D341Med (cell line): ENCODE measurements around the gene TMCO4.
"Not testable (repeated sequence)": the region's sequence is repeated elsewhere in the genome, so short reads cannot be mapped to it uniquely, and the experiment has no call there.

Source experiments
- DNase-seq: peaks from one replicate; pipeline ENCODE4 v3.0.0; 2012; ENCODE audit warnings: low spot score

Gene TMCO4

DNA sequence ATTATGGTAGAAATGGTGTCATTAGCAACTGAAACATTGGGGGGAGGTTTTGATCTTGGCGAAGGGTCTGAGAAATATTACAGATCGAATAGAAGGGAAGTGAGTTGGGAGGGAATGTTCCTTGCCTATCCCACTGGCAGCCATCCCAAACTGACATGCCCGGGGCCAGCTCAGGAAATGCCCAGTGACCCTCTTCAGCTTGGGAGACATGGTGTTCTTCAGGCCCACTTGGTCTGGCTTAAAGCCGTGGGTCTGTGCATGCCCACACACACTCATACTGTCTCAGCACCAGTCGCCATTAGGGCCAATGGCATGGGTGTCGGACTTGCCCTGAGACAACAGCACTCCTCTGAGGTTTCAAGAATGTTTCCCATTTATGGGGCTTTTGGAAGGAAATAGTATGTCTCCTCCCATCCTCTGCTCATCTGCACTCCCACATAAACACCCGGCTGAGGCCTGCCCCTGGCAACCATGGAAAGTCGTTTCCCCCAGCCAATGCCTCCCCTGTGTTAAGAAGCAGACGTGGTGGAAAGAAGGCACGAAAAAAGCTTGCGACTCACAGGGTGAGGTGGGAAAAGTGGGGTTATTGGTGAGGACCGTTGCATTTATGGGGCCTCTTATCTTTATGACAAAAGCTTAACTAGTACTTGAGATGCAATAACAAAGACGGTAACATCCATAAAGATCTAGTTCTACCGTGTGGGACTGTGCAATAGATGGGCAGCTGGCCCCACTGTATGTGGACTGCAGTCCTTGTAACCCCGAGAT lies 13.3 kb upstream of the TMCO4 start:
- DNase-seq, result no peak

DNA sequence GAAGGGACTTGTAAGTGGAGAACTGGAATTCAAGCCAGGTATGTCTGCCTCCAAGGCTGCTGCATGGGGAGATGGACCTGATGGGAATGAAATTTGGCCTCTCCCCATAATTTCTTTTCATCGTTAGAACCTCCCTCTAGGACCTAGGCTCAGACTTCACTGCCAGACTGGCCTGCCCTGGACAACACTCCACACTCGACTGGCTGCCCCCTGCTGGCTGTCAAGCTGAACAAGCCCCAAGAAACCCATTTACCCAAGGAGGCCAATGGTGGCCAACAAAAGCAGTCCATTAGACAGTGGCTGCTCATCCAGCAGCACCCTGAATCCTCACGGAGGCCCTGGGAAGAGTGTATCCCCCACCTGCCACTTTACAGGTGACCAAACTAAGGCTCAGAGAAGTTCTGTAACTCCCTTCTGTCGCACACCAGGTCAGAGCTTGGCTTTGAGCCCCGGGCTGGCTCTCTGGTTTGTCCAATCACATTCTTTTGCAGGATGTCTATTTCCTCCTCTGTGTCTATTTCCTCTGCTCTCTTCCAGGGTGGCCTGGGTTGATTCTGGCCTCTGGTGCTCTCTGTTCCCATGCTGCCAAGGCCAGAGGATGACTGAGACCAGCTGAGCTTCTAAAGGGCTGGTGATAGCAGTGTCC lies 11.6 kb upstream of the TMCO4 start:
- DNase-seq, result peak; percentile 61

DNA sequence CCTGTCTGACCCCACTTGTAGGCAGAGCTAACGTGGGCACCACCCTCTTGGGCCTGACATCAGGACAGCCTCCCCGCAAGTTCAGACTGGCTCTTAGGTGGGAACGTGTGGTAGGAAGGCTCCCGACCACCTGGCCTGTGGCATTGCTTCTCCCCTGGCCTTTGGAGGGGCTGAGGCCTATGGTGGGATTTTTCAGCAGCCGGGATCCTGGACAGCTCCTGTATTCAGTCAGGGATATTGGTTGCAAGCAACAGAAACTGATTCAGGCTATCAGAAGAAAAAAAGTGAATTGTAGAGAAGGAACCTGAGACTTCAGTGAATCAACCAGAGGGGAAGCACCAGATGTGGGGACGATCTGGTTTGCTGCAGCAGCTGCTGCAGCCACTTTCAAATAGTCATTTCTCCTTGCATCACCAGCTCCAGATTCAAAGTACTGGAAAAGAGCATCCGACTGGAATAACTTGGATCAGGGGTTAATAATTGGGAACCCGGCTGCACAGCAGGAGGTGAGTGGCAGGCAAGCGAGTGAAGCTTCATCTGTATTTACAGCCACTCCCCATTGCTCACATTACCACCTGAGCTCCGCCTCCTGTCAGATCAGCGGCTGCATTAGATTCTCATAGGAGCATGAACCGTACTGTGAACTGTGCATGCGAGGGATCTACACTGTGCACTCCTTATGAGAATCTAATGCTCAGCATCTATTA lies 9.5 kb upstream of the TMCO4 start:
- no peak for DNase-seq

DNA sequence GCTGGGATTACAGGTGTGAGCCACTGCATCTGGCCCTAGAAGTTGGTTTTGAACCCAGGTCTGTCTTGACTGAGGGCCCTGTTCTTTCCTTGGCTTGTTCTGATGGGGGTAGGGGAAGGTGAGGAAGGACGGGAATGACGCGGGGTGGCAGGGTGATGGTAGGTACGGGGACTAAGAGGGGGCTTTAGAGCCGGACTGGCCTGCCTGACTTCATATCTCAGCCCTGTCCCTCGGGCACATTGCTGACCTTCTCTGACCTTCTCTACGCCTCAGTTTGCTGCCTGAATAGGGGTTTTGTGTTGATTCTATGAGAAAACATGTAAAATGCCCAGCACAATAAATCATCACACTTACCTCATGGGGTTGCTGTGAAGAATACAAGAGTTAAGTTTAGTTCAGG lies 8.6 kb upstream of the TMCO4 start:
- no peak for DNase-seq

DNA sequence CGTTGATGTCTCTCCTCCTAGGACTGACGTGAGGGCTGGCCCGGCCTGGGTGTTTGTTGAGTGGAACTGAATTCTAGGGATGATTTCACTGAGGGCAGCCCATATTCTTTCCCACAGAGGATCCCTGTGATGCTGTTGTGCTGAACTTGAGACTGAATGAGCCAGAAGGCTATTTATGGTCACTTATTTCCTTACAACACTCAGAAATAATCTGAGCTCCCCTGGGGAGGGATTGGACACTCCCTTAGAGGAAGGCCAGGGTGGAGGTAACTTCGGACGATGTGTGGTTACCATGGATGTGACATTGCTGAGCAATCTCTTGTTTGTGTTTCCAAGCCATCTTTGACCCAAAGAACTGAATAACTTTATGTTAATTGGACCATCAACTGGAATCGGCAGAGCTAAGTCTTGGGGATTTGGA lies 5.1 kb upstream of the TMCO4 start:
- no peak for DNase-seq

DNA sequence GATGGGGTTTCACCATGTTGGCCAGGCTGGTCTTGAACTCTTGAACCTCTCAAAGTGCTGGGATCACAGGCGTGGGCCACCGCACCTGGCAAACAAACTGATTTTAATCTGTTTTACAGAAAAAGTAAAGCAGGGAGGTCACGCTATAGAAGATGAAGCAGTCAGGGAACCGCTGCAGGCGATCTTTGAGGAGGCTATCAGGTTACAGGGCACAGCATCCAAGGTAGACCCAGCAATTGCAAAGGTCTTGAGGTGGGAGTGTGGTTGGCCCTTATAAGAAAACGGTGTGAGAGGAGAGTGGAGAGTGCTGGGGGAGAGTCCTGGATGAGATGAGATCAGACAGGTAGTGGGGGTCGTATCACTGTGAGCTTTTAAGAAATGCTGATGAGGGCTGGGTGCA lies 2.6 kb upstream of the TMCO4 start:
- no peak for DNase-seq

DNA sequence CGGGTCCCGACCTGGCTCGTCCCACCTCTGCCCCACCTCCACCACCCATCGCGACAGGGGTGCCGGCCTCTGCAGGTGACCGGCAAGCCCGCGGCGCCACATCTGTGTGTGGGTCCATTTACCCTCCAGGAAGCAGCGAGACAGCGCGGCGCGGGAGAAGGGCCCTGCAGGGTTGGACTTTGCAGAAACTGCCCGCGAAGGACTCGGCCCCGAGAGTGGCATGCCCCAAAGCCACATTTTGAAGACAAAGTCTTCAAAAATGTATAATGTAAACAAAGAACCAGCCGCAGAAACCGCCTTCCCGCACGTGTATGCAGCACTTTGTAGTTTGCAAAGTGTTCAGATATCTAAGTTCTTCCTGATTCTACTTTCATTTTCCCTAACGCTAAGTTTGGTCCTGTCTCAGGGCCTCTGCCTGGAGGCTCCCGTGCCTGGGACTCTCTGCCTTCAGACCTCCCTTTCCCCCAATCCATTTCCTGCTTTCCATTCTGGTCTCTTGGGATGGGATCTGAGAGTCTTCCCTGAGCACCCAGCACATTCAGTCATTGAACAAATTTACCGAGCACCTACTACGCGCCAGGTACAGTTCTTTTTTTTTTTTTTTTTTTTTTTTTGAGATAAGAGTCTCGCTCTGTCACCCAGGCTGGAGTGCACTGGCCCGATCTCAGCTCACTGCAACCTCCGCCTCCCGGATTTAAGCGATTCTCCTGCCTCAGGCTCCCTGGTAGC lies 524 bp upstream of the TMCO4 start:
- no peak for DNase-seq

DNA sequence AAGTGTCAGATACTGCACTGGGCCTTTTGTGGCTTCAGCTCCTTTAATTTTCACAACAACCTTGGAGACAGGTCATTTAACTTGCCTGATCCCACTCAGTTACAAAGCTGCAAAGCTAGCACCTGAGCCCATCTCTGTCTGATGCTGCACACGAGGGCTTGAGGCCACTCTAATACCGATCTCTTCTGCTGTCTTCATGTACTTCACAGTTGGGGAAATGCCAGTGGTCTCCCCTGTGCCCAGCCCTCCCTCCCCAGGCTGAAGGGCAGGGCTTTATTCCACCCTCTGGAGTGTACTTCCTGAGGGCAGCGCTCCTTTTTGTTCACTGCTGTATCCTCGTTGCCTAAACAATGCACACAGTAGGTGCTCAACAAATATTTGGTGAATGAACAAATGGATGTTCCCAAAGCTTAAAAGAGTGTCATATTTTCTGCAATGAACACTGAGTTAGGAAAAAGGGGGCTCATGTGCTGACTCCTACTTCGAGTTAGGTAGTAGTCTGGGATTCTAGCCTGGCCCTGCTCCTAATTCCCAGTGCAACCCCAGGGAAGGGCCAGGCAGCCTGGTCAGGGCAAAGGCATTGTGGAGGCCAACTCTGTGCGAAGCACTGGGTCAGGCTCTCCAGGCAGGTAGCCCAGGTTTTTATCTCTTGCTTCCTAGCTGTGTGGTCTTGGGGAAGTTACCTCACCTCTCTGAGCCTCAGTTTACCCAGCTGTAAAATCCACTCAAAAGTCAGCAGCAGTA lies 1.1 kb downstream of the TMCO4 start:
- DNase-seq, result no peak

DNA sequence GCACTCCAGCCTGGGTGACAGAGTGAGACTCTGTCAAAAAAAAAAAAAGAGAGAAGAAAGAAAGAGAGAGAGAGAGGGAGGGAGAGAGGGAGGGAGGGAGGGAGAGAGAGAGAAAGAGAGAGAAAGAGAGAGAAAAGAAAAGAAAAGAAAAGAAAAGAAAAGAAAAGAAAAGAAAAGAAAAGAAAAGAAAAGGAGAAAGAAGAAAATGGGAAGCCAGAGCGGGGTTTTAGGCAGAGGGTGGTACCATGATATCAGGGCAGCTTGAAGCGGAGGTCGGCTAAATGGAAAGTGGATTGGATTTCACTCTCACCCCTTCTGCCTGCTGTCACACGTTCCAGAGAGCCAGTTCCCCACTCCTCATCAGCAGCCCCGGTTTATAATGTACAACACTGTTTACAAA lies 1.9 kb downstream of the TMCO4 start:
- DNase-seq, result no peak

DNA sequence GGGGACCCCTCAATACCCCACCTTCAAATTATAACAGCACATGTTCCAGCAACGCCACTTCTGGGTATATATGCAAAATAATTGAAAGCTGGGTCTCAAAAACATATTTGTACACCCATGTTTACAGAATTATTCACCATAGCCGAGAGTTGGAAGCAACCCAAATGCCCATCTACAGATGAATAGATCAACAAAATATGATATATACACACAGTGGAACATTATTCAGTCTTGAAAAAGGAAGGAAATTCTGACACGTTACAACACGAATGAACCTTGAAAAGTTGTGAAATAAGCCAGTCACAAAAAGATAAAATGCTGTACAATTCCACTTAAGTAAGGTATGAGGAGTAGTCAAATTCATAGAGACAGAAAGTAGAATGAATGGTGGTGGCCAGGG lies 5.1 kb downstream of the TMCO4 start:
- DNase-seq, result no peak

DNA sequence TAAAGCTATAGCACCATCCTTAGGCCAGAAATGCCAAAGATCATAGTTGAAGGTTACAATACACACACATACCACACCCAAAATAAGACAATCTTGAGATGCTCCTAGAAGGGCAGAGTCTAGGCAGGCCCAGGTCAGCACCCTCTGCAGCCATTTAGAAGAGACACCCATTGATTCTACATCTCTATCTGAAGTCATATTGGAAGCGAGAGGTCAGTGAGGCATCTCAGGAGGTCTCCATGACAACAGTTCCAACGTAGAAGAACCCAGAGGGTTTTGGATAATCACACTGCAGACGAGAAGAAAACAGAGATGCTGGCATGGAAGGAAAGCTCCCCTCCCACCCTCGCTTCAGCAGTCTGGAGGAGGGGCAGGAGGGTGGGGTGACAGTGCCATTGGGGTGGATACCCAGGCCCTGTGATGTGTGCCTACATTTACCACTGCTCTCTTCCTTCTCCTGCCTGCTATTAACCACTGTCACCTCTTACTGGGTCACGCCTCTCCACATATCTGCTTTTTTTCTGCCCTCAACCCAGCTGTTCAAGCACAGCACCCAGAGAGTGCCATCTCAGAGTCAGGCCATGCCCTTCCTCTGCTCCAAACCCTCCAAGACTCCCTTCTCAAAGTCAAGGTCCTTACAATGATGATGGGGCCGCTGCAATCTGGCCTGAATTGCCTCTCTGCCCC lies 6.2 kb downstream of the TMCO4 start:
- DNase-seq, result no peak

DNA sequence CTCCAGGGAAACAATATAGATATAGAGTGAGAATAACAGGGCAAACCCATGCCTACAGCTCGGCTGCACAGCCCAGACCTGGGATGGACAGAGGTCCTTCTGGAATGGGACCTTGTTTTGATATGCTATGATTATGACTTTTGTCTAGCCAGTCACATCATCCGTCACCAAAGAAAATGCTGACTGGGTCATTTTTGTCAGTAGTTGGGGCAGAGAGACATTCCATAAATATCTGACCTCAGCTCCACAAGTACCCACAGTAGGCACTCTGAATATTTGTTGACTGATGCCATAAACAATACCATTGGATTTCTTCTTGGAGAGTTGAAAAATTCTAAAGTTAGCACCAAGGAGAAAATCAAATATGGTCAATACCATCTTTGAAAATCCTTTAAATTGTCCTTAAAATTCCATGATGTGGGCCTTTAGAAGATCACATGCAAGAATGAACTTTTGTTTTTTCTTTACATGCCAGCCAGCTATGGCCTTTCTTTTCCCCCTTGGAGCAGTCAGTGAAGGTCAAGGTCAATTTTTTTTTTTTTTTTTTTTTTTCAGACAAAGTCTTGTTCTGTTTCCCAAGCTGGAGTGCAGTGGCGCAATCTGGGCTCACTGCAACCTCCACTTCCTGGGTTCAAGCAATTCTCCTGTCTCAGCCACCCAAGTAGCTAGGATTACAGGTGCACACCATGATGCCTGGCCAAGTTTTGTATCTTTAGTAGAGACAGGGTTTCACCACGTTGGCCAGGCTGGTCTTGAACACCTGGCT lies 7.3 kb downstream of the TMCO4 start:
- no peak for DNase-seq

DNA sequence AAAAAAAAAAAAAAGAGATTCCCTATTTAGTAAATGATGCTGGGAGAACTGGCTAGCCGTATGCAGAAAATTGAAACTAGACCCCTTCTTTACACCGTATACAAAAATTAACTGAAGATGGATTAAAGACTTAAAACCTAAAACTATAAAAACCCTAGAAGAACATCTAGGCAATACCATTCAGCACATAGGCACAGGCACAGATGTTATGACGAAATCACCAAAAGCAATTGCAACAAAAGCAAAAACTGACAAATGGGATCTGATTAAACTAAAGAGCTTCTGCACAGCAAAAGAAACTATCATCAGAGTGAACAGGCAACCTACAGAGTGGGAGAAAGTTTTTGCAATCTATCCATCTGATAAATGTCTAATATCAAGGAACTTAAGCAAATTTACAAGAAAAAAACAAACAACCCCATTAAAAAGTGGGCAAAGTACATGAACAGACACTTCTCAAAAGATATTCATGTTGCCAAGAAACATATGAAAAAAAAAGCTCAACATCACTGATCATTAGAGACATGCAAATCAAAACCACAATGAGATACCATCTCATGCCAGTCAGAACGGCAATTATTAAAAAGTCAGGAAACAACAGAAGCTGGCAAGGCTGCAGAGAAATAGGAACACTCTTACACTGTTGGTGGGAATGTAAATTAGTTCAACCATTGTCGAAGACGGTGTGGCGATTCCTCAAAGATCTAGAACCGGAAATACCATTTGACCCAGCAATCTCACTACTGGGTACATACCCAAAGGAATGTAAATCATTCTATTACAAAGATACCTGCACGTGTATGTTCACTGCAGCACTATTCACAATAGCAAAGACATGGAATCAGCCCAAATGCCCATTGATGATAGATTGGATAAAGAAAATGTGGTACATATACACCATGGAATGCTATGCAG lies 9.4 kb downstream of the TMCO4 start:
- DNase-seq, result not testable (repeated sequence)

DNA sequence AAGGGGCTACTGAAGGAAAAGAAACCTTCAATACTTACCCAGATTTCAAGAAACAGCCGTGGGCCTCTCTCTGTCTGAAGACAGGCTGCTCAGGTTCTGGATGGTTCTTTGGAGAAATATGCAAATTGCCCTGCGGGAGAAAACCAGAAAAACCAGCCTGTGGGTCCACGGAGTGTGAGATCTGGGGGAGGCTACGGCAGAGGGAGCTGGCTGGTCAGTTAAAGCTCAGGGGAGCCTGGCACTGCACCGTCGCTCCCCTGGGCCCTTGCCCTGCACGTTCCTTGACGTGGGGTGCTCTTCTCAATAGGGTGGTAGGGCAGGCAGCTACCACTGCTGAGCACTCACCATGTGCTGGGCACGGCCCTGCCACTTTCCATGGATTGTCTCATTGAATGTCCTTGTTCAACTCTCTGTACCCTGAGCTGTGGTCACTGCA lies 12.7 kb downstream of the TMCO4 start:
- no peak for DNase-seq

DNA sequence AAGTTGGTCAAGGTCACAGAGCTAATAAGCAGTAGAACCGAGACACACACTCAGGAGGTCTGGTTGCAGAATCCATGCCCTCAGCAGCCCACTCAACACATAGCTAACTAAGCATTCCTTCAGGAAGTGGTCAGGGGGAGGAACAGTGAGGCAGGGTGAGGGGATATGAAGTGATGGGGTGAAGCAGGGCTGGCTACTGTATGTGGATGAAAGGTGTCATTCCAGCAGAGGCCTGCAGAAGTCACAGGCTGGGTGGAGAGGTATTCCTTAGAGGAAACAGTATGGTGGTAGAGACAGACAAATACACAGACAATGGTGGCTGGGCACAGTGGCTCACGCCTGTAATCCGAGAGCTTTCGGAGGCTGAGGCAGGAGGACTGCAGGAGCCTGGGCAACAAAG lies 14.1 kb downstream of the TMCO4 start:
- no peak for DNase-seq

DNA sequence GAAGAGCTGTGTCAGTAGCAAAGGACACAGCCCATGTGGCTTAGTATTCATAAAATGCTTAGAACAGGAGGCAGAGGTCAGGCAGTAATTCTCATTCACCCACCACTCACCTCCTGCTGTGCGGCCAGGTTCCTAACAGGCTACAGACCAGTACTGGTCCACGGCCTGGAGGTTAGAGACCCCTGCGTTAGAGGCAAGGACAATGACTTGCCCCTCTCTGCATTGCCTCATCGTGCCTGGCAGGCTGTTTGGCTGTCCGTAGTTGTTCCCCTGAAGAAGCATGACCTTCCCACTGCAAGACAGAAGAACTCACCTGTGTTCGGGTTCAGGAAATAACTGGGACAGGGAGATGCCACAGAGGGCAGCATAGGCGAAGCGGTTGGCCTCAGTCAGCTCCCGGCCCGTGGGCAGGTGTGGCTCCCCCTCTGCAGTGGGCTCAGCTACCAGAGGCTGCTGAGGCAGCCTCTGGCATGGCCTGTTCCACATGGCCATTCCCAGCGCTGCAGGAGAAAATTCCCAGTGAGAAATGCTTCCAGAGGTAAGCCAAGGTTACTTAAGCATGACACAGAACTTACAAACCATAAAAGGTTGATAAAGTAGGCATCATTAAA lies 19.3 kb downstream of the TMCO4 start:
- no peak for DNase-seq

DNA sequence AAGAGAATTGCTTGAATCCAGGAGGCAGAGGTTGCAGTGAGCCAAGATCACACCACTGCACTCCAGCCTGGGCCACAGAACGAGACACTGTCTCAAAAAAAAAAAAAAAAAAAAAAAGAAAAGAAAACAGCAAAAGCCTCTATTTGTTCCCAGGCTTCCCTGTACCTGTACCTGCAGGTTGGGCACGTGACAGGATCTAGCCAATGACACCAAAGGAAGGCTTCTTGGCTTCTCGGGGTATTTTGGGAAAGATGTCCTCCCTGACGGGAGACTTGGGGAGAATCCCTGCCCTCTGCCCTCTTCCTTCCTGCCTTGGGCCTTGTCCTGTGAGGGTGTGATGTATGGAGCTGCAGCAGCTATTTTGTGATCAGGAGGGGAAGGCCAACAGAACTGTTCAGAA lies 22.8 kb downstream of the TMCO4 start:
- no peak for DNase-seq

DNA sequence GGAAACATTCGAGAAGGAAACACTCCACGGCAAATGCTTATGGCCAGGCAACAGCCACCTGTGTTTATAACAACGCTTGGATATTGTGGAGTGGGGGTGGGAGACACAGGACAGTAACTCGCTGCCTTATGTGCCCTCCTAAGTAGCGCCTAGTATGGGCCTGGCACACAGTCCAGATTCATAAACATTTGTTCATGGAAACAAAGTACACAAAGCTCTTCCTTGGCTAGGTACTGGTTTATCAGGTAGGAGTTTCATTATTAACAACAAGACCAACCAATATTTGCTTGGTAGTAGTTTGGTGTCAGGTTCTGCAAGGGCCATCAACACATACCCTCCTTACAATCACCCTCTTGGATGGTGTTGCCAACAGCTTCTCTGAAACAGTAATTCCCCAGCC lies 23.4 kb downstream of the TMCO4 start:
- DNase-seq, result no peak

DNA sequence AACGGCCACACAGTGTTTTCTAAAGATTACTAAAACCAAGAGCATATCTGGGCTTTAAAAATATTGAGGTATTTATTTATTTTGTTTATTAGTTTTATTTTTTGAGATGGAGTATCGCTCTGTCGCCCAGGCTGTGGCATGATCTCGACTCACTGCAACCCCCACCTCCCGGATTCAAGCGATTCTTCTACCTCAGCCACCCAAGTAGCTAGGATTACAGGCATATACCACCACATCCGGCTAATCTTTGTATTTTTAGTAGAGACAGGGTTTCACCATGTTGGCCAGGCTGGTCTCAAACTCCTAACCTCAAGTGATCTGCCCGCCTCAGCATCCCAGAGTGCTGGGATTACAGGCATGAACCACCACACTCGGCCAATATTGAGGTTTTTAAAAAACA lies 23.9 kb downstream of the TMCO4 start:
- no peak for DNase-seq
